Regular cardiac myocyte (primary cell): ENCODE data around the gene S100Z. TPM values are rescaled to one million over a fixed set of nuclear protein-coding genes. Genes with fewer than 3 reads are reported as not detected.

ENCODE experiments used
- total RNA-seq: library from RNA; depleted of rRNA; stranded (reverse); fragments of >200 nt; gene quantifications from 2 replicates; pipeline ENCODE4 v1.2.3, GENCODE V29; 2014

The S100Z gene
- total RNA-seq = not detected in 2 replicates

GRCh38 chr5:76849419-76850291 is at the start of gene S100Z:
S100Z (plus strand) TSS chr5:76850014; CDS start chr5:76875360, 25,346 bp downstream.

GRCh38 chr5:76818844-76819831 is 30.7 kb upstream of the S100Z start, which contains the start of gene F2RL1:
F2RL1 (plus strand) TSS chr5:76819030; CDS start chr5:76819183, 153 bp downstream.

GRCh38 chr5:76952795-76953536 is 103.2 kb downstream of the S100Z start, which contains the start of gene CRHBP:
CRHBP (plus strand) TSS chr5:76953045; CDS start chr5:76953135, 90 bp downstream.

Other genes starting within 250 kb of the S100Z start
- 10.0 and 10.4 TPM in 2 replicates for gene F2RL2, start 226.6 kb upstream of the S100Z start, total RNA-seq
- gene F2R, start 133.9 kb upstream of the S100Z start, total RNA-seq = 118 and 260 TPM in 2 replicates
- gene F2RL1, start 31.0 kb upstream of the S100Z start, total RNA-seq = 24.3 and 64.8 TPM in 2 replicates
- 9.2 and 200 TPM in 2 replicates for gene CRHBP, start 103.0 kb downstream of the S100Z start, total RNA-seq
- gene AGGF1, start 180.4 kb downstream of the S100Z start, total RNA-seq = 27.8 and 36.6 TPM in 2 replicates
- 0.28 and 0.96 TPM in 2 replicates for gene ZBED3, start 237.3 kb downstream of the S100Z start, total RNA-seq